ENCODE results near the gene CKB.

- TF ChIP-seq EZH2phosphoT487 (IDR thresholded peaks at IDR 0.05; ENCODE audit: low read length), result no peak
- no peak for TF ChIP-seq CTCF (IDR thresholded peaks at IDR 0.05; ENCODE audit: low read length)
- no peak for TF ChIP-seq EZH2 (optimal IDR thresholded peaks at IDR 0.05; ENCODE audit: low read depth, low read length)
Observed at GRCh38 chr14:103568952-103569351, 46.3 kb upstream of the CKB start.

Measured in MM.1S (cell line).